LoVo (cell line): ENCODE results near the gene TMBIM1.
"Not testable (repeated sequence)": the region's sequence is repeated elsewhere in the genome, so short reads cannot be mapped to it uniquely, and the experiment has no call there.

ENCODE experiments used
- DNase-seq: peaks from one replicate; pipeline ENCODE4 v3.0.0-alpha.2; 2016; ENCODE audit warnings: low spot score

TMBIM1 gene

DNA sequence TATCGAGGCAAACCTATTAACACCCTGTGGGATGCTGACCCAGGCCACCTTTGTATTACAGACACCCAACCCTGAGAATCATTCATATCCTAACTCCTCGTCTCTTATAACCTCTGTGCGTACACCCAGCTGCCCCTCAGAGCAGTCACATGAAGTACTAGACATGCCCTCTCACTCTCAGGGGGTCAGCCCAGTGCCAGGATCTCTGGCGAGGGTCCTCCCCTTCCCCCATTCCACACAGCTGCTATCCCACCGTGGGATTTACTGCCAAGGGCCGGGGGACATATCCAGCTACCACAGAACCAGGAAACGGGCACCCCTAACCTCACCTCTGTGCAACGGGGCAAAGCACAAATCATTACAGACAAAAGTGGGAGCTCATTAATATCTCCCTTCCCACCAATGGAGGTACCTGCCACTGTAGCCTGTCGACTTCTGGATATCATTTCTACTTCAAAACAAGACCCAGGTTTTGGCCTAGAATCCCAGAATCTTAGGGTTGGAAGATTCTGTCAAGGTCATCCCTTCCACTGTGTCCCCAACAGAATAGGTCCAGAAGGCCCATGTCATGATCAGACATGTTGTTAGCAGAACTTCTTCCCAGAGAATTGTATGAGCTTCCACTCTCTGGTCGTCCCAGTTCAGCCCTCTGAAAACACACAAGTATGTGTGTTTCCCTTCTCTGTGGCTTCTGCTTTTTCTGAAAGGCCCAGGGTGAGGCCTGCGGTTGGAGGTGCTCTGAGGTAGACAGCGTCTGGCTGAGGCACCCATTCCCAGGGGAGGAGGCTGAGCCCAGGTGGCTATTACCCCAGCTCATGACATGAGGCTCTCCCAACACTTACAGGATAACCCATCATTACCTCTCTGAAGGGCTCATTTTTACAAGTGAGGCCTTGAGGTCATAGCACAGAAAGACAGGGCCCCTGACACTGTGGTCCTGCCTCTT is 1.7 kb downstream of the TMBIM1 start:
- no peak for DNase-seq

DNA sequence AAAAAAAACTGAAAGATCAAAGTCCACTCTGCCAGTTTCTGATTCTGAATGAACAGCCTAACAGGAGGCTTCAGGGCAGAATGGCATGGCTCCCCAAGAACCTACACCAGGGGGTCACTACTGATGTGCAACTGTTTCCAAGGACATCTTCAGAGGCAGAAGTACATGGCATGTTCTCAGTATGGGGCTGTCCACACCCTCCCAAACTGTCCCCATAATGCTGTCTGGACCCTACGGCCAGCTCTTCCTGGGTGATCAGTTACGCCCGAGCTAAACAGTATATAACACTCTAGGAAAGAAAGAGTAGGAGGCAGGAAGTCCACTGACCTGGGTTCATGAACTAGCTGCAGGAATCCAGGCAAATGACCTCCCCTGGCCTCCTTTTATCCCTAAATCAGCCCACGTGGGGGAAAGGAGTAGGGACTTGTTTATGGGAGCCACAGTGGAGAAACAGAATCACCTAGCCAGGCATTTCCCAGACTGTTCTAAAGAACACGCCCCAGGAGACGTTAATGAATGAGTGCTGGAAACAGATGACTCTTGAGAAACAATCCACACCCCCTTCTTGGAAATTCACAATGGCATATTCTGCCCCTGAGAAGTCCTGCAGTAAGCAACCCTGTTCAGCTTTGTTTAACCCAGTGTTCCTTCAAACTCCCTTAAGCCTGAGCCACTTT is 2.5 kb downstream of the TMBIM1 start:
- DNase-seq: peak; percentile 34

- DNase-seq: peak; percentile 95
Measured at GRCh38 chr2:218286570-218287459, 5.5 kb downstream of the TMBIM1 start.

- no peak for DNase-seq
Measured at GRCh38 chr2:218285604-218286003, 6.7 kb downstream of the TMBIM1 start.

GRCh38 chr2:218284106-218284811 is 8.0 kb downstream of the TMBIM1 start:
- DNase-seq: no peak

GRCh38 chr2:218282173-218282991 is 9.9 kb downstream of the TMBIM1 start:
- no peak for DNase-seq

- no peak for DNase-seq
Measured at GRCh38 chr2:218281449-218281848, 10.9 kb downstream of the TMBIM1 start.

DNA sequence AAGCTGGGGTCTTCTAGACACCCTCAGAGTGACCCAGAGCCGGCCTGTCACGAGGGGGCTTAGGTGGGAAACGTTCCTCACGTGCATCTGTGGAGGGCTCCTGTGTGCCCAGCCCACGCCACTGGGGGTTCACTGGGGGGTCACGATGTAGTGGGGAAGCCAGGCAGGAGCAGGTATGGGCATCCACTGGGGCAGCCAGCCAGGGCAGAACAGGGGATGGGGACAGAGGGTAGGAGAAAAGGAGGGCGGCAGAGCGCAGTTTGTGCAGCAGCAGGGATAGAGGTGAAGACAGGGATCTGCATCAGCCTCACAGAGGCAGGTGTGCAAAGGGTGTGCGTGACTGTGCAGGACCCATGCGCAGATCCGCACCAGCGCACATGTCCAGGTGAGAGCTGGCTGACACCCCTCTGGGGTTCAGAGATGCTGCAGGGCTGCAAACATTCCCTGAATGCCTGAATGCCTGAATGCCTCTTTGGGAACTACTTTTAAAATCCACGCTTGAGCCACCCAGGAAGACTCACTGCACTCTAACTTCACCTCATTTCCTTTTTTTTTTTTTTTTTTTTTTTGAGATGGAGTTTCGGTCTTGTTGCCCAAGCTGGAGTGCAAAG is 11.9 kb downstream of the TMBIM1 start:
- DNase-seq: no peak

GRCh38 chr2:218278531-218279360 is 13.6 kb downstream of the TMBIM1 start:
- DNase-seq: no peak

- no peak for DNase-seq
Measured at GRCh38 chr2:218277921-218278320, 14.4 kb downstream of the TMBIM1 start.

DNA sequence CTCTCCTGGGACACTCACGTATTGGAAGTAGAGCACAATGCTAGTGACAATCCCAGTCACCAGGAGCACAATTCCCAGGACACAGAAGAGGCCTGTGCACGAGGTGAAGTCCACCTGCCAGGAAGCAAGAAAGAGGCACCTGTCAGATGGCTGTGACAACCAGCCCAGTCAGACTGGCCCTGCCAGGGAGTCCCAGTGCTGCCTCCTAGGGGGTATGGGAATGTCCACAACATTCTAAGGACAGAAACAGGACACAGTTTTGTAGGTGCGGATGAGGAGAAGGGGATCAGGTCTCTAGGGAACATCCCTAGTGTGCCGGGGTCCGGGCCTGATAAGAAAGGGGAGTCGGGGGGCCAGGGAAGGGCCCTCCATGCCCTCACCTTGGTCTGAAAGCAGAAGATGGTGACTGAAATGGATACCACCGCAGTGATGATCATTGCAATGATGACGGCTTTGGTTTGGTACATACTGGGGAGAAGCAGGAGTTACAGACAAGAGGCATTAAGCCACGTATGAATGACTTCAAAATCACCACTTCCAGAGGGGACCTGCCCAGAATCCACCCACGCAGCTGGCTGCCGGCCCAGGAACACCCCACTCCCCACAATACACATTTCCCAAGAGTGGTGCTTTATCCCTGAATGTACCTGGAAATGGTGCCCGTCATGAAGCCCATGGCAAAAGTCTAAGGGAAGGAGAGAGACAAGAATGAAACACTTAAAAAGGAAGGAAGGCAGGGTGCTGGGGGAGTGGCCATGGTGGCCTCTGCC is 15.1 kb downstream of the TMBIM1 start:
- no peak for DNase-seq

DNA sequence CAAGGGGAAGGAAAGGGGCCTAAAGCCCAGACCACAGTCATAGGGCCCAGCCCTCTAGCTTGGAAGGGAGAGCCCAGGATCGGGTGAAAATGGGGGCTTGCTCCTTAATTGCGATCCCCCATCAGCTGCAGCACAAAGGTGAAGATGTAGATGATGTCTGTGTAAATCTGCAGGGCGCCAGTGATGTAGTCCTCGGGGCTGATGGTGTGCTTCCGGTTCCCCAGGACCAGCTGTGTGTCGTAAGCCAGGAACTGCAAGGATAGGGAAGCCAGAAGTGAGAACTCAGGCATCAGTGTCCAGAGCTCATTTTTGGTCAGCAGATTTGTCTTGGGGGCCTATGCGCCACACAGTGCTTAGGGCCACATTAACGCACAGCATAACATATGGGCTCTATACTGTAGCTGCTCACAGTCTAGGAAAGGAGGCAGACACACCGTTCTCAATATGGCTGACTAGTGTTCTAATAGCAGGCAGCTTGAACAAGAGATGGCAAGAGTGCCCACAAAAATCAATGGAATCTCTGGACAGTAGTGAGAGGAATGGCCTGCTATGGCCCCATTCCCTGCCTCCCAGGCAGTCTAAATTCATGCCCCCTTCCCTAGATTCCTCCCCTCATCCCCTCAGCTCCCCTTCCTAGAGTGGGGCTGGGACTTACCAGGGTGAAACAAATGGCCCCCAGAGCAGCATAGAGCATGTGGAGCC is 16.8 kb downstream of the TMBIM1 start:
- no peak for DNase-seq

DNA sequence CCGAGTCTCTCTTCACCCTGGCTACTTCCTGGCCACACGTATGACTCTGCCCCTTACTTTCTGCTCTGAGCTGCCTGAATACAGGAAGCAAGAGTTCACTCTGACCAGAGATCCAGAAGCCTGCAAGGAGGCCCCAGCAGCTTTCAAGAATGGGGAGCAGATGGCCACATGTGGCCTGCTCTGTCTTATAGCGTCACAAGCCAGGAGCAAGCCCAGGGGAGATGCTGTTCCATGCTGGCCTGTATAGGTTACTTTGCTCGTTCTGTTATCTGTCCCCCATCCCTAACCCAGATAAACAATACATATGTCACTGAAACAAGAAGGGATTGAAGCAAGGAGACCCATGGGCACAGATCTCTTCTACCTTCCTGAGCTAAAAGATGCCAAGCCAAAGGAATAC is 17.7 kb downstream of the TMBIM1 start:
- no peak for DNase-seq

DNA sequence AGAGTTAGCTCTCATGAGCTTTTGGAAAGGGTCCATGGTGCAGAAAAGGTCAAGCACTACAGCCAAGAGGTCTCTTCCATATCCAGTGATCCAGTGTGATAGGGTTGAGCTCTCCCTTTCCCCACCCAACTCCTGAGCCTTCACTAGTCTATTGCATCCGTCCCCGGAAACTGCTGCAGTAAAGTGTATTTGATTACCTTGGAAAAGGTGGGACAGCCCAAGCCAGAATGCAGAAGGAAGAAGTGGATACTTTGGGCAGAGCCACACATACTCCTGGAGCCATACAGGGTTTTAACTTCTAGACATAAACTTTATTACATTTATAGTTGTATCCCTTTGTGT is 18.4 kb downstream of the TMBIM1 start:
- DNase-seq: no peak

GRCh38 chr2:218273214-218273907 is 18.9 kb downstream of the TMBIM1 start:
- not testable (repeated sequence) for DNase-seq

DNA sequence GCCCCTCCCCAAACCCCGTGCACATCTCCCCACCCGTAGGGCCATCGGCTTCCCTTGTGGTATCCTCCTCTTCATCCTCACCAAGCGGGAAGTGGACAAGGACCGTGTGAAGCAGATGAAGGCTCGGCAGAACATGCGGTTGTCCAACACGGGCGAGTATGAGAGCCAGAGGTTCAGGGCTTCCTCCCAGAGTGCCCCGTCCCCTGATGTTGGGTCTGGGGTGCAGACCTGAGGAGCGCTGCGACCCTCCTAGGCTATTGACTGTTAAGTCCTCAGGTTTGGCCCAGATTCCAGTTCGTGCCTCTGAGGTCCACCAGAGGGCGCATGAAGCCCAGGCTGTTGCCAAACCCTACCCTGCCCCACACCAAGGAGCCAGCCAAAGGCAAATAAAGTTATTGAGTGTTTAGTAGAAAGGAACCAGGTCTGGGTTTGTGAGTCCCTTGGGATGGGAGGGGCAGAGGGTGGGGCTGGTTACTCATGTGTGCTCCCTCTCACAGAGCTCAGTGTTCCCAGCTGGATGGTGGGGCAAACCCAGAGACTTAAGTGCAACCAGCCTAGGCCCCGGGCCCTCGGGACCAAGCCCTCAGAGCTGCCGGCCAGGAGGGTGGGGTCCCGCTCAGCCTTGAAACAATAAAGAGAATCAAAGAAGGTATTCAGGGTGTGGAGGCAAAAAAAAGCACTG is 19.6 kb downstream of the TMBIM1 start:
- DNase-seq: peak; percentile 95
